GM12878 (cell line): ENCODE results near the gene GOSR1.

Experiments
- ATF7 ChIP-seq: fragments of 450-650 bp; IDR thresholded peaks from 2 replicates; pipeline ENCODE4 v1.6.1; 2016; ENCODE audit warnings: low read depth, mild to moderate bottlenecking
- CEBPB ChIP-seq, 2 experiments: fragments of 150-350 bp in 1 of 2; IDR thresholded peaks; 2 replicates each; pipeline ENCODE4 v1.6.1; 2012 to 2014; ENCODE audit warnings: low read depth in 2 of 2, low read length in 2 of 2, borderline replicate concordance in 1 of 2, inconsistent platforms in 1 of 2
- EZH2 ChIP-seq: IDR thresholded peaks from 2 replicates; pipeline ENCODE4 v1.6.1; 2012; ENCODE audit warnings: low read depth, mild to moderate bottlenecking, control low read depth, inconsistent platforms, low read length, borderline replicate concordance; ENCODE audit not compliant: control insufficient read depth
- POLR2A ChIP-seq: IDR thresholded peaks from 2 replicates; pipeline ENCODE4 v1.6.1; 2011; ENCODE audit warnings: low read depth, mild to moderate bottlenecking, low read length
- SIN3A ChIP-seq: IDR thresholded peaks from 2 replicates; pipeline ENCODE4 v1.6.1; 2012; ENCODE audit warnings: low read depth, low read length, improper control_type of control experiment
- SMC3 ChIP-seq: IDR thresholded peaks from 2 replicates; pipeline ENCODE4 v1.6.1; 2011; ENCODE audit warnings: low read length, improper control_type of control experiment, borderline replicate concordance
- STAT3 ChIP-seq: IDR thresholded peaks from 2 replicates; pipeline ENCODE4 v1.6.1; 2011; ENCODE audit warnings: low read depth, low read length, improper control_type of control experiment
- TF ChIP-seq, protein P1 (sequence below): IDR thresholded peaks from 2 replicates; pipeline ENCODE4 v1.6.1; 2011; ENCODE audit warnings: low read depth, low read length, improper control_type of control experiment, borderline replicate concordance
- TF ChIP-seq, protein P2 (sequence below), 3 experiments: IDR thresholded peaks in 2 of 3; conservative IDR thresholded peaks in 1 of 3; 2 replicates each; pipeline ENCODE4 v1.5.1; 2011; ENCODE audit warnings: low read depth in 3 of 3, low read length in 3 of 3, mild to moderate bottlenecking in 3 of 3, control low read depth in 2 of 3, moderate library complexity in 2 of 3, inconsistent platforms in 1 of 3, mixed read lengths in 1 of 3; ENCODE audit not compliant: control insufficient read depth in 2 of 3, insufficient read depth in 1 of 3; ENCODE audit errors: extremely low read depth in 1 of 3
- TF ChIP-seq, protein P3 (sequence below): IDR thresholded peaks from 2 replicates; pipeline ENCODE4 v1.6.1; 2011; ENCODE audit warnings: borderline replicate concordance, low read depth, mild to moderate bottlenecking, moderate library complexity, mixed read lengths, low read length; ENCODE audit not compliant: insufficient read depth; ENCODE audit errors: extremely low read length
- TF ChIP-seq, protein P4 (sequence below): fragments of 450-650 bp; IDR thresholded peaks from 2 replicates; pipeline ENCODE4 v1.6.1; 2016; ENCODE audit warnings: mild to moderate bottlenecking
- TF ChIP-seq, protein P5 (sequence below): IDR thresholded peaks from 2 replicates; pipeline ENCODE4 v1.6.1; 2012; ENCODE audit warnings: mild to moderate bottlenecking, low read depth, low read length
- TF ChIP-seq, protein P6 (sequence below): fragments of 450-650 bp; IDR thresholded peaks from 2 replicates; pipeline ENCODE4 v1.6.1; 2016; ENCODE audit warnings: mild to moderate bottlenecking, moderate library complexity, borderline replicate concordance

DNA sequence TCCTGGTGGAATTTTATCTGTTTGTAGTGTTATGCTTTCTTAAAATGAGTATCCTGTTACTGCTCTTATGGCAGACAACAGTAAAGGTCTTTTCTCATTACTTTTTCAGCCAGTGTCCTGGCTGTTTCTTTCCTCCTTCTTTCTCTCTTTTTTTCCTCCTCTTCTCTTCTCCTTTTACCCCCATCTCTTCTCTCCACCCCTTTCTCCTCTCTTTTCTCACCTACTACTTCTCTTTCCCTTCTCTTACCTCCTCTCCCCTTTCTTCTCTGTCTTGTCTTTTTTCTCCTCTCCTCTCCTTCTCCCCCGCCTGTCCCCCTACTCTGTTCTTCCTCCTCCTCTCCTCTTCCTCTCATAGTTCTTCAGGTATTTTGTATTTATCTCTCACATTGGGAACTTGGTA lies 49.6 kb upstream of the GOSR1 start:
- no peak for TF ChIP-seq CEBPB (IDR thresholded peaks at IDR 0.05; ENCODE audit: borderline replicate concordance in 1 of 2, low read depth in 2 of 2, low read length in 2 of 2)
- TF ChIP-seq, protein P1, sequence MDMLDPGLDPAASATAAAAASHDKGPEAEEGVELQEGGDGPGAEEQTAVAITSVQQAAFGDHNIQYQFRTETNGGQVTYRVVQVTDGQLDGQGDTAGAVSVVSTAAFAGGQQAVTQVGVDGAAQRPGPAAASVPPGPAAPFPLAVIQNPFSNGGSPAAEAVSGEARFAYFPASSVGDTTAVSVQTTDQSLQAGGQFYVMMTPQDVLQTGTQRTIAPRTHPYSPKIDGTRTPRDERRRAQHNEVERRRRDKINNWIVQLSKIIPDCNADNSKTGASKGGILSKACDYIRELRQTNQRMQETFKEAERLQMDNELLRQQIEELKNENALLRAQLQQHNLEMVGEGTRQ: no peak
- TF ChIP-seq POLR2A: no peak
- TF ChIP-seq, protein P2, sequence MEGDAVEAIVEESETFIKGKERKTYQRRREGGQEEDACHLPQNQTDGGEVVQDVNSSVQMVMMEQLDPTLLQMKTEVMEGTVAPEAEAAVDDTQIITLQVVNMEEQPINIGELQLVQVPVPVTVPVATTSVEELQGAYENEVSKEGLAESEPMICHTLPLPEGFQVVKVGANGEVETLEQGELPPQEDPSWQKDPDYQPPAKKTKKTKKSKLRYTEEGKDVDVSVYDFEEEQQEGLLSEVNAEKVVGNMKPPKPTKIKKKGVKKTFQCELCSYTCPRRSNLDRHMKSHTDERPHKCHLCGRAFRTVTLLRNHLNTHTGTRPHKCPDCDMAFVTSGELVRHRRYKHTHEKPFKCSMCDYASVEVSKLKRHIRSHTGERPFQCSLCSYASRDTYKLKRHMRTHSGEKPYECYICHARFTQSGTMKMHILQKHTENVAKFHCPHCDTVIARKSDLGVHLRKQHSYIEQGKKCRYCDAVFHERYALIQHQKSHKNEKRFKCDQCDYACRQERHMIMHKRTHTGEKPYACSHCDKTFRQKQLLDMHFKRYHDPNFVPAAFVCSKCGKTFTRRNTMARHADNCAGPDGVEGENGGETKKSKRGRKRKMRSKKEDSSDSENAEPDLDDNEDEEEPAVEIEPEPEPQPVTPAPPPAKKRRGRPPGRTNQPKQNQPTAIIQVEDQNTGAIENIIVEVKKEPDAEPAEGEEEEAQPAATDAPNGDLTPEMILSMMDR (IDR thresholded peaks at IDR 0.05 in 2 of 3, conservative IDR thresholded peaks at IDR 0.05 in 1 of 3; ENCODE audit: control insufficient read depth in 2 of 3, extremely low read depth in 1 of 3, insufficient read depth in 1 of 3, low read depth in 3 of 3, low read length in 3 of 3): no peak
- TF ChIP-seq EZH2: no peak
- TF ChIP-seq STAT3: no peak
- TF ChIP-seq, protein P3, sequence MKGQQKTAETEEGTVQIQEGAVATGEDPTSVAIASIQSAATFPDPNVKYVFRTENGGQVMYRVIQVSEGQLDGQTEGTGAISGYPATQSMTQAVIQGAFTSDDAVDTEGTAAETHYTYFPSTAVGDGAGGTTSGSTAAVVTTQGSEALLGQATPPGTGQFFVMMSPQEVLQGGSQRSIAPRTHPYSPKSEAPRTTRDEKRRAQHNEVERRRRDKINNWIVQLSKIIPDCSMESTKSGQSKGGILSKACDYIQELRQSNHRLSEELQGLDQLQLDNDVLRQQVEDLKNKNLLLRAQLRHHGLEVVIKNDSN: no peak
- TF ChIP-seq, protein P4, sequence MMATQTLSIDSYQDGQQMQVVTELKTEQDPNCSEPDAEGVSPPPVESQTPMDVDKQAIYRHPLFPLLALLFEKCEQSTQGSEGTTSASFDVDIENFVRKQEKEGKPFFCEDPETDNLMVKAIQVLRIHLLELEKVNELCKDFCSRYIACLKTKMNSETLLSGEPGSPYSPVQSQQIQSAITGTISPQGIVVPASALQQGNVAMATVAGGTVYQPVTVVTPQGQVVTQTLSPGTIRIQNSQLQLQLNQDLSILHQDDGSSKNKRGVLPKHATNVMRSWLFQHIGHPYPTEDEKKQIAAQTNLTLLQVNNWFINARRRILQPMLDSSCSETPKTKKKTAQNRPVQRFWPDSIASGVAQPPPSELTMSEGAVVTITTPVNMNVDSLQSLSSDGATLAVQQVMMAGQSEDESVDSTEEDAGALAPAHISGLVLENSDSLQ: no peak
- TF ChIP-seq, protein P5, sequence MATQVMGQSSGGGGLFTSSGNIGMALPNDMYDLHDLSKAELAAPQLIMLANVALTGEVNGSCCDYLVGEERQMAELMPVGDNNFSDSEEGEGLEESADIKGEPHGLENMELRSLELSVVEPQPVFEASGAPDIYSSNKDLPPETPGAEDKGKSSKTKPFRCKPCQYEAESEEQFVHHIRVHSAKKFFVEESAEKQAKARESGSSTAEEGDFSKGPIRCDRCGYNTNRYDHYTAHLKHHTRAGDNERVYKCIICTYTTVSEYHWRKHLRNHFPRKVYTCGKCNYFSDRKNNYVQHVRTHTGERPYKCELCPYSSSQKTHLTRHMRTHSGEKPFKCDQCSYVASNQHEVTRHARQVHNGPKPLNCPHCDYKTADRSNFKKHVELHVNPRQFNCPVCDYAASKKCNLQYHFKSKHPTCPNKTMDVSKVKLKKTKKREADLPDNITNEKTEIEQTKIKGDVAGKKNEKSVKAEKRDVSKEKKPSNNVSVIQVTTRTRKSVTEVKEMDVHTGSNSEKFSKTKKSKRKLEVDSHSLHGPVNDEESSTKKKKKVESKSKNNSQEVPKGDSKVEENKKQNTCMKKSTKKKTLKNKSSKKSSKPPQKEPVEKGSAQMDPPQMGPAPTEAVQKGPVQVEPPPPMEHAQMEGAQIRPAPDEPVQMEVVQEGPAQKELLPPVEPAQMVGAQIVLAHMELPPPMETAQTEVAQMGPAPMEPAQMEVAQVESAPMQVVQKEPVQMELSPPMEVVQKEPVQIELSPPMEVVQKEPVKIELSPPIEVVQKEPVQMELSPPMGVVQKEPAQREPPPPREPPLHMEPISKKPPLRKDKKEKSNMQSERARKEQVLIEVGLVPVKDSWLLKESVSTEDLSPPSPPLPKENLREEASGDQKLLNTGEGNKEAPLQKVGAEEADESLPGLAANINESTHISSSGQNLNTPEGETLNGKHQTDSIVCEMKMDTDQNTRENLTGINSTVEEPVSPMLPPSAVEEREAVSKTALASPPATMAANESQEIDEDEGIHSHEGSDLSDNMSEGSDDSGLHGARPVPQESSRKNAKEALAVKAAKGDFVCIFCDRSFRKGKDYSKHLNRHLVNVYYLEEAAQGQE: no peak
- no peak for TF ChIP-seq SMC3
- TF ChIP-seq ATF7: no peak
- TF ChIP-seq SIN3A: no peak
- TF ChIP-seq, protein P6, sequence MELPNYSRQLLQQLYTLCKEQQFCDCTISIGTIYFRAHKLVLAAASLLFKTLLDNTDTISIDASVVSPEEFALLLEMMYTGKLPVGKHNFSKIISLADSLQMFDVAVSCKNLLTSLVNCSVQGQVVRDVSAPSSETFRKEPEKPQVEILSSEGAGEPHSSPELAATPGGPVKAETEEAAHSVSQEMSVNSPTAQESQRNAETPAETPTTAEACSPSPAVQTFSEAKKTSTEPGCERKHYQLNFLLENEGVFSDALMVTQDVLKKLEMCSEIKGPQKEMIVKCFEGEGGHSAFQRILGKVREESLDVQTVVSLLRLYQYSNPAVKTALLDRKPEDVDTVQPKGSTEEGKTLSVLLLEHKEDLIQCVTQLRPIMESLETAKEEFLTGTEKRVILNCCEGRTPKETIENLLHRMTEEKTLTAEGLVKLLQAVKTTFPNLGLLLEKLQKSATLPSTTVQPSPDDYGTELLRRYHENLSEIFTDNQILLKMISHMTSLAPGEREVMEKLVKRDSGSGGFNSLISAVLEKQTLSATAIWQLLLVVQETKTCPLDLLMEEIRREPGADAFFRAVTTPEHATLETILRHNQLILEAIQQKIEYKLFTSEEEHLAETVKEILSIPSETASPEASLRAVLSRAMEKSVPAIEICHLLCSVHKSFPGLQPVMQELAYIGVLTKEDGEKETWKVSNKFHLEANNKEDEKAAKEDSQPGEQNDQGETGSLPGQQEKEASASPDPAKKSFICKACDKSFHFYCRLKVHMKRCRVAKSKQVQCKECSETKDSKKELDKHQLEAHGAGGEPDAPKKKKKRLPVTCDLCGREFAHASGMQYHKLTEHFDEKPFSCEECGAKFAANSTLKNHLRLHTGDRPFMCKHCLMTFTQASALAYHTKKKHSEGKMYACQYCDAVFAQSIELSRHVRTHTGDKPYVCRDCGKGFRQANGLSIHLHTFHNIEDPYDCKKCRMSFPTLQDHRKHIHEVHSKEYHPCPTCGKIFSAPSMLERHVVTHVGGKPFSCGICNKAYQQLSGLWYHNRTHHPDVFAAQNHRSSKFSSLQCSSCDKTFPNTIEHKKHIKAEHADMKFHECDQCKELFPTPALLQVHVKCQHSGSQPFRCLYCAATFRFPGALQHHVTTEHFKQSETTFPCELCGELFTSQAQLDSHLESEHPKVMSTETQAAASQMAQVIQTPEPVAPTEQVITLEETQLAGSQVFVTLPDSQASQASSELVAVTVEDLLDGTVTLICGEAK: no peak
